ENCODE measurements around the gene COL27A1.

DNA sequence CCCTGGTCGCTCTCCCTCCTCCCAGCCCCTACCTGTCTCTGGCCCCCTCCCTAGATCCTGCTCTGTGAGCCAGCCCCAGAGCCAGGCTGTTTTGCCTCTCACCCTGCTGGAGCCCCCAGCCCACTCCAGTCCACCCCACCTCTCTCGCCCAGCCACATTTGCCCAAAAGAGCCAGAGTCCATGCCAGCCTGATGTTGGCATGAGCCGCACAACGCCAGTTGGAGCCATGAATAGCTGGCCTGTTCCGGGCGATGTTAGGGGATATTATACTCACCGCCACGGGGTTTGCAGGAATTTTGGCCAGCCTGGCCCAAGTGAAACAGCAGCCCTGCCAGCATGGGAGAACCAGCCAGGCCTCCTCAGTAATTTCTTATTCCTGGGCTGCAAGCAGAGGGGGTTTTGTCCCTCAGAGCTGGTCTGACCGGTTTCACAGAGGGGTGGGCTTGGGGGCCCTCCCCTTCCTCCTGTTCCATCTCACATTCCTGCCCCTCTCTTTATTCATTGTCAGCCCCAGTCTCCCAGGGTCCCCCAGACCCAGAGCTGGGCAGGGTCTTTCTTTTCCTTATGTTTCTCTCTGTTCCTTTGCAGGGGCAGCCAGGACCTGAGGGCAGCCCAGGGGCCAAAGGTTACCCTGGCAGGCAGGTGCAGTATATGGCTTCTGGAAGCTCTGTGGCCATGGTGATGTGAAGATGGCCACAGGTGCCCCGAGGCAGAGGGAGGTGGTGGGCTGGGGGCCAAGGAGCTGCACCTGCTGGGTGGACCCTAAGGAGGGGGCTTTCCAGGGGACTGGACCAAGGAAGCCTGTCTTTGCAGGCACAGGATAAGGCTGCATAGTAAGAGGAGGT lies 50.1 kb downstream of the COL27A1 start:
- TF ChIP-seq POLR2A (IDR thresholded peaks at IDR 0.05; ENCODE audit: low read length) (no peak), GATA1 (IDR thresholded peaks at IDR 0.05; ENCODE audit: low read depth, low read length) (no peak)

All from erythroblast (primary cell).